ENCODE data around the gene SH3RF1.
"Not testable (repeated sequence)": the region's sequence is repeated elsewhere in the genome, so short reads cannot be mapped to it uniquely, and the experiment has no call there.

SH3RF1 gene

DNA sequence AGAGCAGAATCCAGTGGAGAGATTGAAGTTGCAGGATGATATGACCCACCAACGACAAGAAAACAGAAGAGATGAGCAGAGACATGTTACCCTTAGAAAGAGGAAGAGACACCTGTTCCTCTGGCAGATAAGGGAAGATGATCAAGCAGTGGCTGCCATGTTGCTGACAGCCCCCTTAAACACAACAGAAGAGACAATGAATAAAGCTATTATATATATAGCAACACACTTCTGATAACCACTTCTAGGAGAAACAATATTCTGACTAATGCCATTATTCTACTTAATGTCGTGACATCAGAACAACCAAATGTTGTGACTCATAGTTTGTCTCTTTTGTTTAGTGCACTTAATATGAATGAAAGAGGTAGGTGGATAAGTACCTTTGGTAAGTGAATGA lies 44.9 kb downstream of the SH3RF1 start:
- no peak for DNase-seq (ENCODE audit: low spot score)

DNA sequence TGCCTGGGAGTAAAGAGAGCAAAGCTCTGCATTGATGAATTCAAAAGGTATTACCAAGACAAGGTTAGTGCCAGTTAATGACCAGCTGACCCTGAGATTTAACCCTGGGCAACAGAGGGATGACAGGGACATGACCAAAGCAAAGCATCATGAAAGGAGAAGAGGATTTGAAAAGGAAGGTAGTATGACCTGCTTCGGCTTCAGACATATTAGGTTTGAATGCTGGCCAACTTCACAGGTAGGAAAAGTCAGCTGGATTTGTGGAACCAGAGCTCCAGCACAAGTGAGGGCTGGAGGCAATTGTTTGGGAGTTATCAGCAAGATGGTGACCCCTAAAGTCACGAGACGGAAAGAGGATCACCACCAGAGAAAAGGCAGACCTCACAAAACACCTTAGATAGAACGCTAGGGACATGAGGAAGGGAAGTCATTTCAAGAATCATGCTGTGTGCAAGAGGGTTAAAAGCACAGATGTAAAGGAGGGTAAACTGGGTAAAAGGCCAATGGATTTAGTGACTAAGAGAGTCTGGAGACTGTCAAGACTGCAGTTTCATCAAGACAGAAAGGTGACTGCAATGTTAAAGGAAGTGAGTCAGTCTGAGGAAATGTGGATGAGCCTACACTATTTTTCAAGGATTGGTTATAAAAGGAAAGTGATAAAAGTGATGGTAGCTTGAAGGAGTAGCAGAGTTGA lies 45.6 kb downstream of the SH3RF1 start:
- no peak for DNase-seq (ENCODE audit: low spot score)

DNA sequence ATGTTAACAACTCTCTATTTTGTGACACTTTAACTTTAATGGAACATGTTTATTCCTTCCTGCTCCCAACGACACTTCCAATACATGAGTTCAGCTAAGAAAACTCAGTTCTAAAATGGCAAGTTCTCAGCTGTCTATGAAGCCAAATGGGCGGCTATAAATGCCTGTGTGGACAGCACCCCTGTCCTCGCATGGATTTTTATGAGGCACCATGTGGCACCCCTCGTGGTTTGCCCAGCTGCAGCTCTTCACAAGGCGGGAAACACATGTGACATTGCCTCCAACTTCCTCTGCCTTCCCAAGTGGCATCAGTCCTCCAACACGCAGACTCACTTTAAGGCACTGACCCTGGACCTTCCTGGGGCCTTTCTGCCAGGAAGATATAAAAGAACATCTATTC lies 48.0 kb downstream of the SH3RF1 start:
- no peak for DNase-seq (ENCODE audit: low spot score)

DNA sequence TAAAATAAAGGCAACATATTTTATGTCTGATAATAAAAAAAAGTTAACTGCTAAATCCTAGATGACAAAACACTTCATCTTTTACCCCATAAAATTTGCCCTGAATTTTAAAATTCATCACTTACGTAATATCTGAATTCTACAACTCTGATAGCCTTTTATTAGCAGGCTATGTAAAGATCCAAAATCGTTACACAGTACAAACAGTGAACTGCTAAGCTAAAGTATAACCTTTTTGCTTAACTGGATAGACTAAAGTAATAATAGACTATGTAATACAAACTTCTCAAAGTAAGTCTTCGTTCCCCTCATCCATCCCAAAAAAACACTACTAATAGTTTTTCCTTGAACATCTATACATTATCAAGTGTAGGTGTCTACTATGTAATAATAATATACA lies 49.1 kb downstream of the SH3RF1 start:
- no peak for DNase-seq (ENCODE audit: low spot score)

DNA sequence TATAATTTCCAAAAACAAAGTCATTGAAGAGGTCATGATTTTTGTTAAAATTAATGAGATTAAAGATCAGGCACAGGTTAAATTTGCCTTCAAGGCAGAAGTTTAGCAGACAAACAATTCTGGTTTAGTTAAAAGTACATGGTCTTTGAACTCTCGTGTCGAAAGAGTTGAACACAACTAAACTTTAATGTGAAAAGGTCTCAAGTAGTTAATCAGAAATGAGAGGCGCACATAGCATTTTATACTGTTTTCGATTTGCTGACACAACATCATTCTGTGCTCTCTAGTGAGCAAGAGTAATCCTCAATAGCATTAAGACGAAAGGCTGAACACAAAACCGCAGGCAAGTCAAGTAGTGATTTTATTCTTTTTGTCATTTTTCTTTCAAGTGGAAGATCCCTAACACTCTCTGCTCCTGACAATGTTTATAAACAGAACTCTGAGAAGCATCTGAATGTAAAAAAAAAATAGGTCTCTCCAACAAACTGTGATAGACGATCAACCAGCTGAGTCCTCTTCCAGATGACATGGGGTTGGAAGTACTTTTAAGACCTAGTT lies 49.8 kb downstream of the SH3RF1 start:
- DNase-seq (ENCODE audit: low spot score), result no peak

DNA sequence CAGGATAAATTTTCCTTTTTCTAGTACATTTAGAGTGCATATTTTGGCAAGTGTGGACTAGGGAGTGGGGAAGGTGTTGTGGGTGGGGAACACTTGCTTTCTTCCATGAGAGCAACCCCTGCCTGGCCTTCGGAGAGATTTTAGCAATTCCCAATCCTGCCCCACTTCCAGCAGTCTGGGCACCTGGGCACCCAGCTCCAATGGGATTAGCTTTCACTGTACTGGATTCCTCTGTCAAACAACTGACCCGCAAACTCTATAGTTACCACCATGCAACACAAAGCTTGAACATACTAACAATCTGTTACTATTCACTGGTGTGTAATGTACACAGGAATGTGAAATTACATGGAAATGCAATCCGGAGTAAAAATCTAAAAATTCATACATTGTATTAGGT lies 50.3 kb downstream of the SH3RF1 start:
- DNase-seq (ENCODE audit: low spot score), result no peak

GRCh38 chr4:169219440-169219839 lies 51.3 kb downstream of the SH3RF1 start:
- no peak for DNase-seq (ENCODE audit: low spot score)

- DNase-seq (ENCODE audit: low spot score), result no peak
These were observed 55.1 kb downstream of the SH3RF1 start for GRCh38 chr4:169215656-169216055.

- no peak for DNase-seq (ENCODE audit: low spot score)
These were observed 57.8 kb downstream of the SH3RF1 start for GRCh38 chr4:169212981-169213380.

DNA sequence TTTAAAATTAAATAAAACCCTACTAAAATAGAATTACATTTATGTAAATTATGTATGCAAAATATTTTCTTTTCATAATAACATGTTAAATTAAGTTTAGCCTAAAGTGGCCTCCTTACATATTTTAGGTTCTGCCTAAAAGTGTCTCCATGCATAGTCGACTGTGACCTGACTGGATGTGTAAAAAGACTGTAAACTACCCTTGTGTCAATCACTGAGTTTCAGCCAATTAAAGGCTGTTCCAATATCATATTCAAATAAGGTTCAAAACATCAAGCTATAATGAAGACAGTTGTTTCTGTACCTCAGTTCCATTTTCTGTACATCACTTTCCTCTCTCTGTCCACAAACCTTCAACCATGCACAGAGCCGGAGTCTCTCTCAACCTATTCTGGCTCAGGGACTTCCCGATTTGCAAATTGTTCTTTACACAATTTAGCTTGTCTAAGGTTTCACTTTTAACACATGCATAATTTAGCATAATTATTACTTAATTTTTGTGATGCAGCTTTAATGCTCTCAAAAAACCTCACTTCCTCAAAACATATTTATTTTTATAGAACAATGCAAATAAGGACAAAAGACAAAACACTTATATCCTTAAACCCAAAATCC lies 60.1 kb downstream of the SH3RF1 start:
- DNase-seq (ENCODE audit: low spot score), result no peak

GRCh38 chr4:169209388-169209883 lies 61.3 kb downstream of the SH3RF1 start:
- no peak for DNase-seq (ENCODE audit: low spot score)

GRCh38 chr4:169208516-169208915 lies 62.2 kb downstream of the SH3RF1 start:
- DNase-seq (ENCODE audit: low spot score), result no peak

DNA sequence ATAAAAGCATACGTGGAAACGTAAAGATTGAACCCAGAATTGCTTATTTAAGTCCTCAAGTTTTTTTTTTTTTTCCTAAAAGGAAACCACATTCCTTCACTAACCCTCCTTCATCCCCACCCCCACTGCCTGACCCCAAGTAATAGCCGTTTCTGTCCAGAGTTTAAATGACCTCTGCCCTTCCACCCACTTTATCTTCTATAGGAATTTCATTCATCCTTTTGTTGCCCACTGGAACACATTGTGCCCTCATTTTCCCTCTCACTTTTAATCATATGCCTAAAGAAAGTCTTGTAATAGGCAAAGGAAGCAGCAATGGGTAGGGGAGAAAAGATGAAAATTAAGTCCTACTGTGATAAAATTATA lies 62.7 kb downstream of the SH3RF1 start:
- DNase-seq (ENCODE audit: low spot score), result no peak

DNA sequence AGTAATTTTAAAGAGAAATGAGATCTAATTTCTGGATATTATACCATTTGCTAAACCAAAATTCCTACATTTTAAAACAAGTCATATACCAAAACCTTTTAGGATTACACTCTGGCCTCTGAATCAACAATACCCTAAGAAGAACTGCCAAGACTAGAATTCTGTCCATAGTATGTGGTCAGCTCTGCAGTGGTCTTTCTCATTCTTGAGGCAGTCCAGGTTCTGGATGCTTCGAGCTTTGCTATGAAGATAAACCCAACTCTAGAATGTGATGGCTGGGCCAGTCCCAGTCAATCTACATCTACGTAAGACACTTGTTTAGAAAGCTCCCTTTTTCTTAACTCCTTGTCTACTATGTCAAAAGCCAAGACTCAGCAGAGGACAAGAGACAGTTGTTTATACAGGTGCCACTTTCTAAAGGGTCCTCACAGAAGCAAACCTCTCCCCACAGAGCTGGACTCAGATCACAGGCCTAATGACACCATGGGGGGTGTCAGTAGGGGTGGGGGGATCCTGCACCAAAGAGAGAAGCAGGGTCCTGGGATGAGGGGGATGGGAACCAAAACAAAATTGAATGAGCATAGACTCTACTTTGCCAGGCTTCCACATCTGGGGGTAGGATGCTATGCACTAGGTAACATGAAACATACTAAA lies 63.2 kb downstream of the SH3RF1 start:
- no peak for DNase-seq (ENCODE audit: low spot score)

GRCh38 chr4:169205744-169206080 lies 65.0 kb downstream of the SH3RF1 start:
- no peak for DNase-seq (ENCODE audit: low spot score)

GRCh38 chr4:169205075-169205743 lies 65.5 kb downstream of the SH3RF1 start:
- DNase-seq (ENCODE audit: low spot score), result no peak

GRCh38 chr4:169203891-169204290 lies 66.9 kb downstream of the SH3RF1 start:
- no peak for DNase-seq (ENCODE audit: low spot score)

DNA sequence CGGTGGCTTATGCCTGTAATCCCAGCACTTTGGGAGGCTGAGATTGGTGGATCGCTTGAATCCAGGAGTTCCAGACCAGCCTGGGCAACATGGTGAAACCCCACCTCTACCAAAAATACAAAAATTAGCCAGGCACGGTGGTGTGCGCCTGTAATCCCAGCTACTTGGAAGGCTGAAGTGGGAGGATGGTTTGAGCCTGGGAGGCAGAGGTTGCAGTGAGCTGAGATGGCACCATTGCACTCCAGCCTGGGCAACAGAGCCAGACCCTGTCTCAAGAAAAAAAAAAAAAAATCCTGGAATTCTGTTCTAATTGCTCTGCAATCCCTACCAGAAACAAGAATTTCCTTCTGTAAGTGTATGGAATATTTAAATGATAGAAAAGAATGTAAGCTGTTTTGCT lies 67.5 kb downstream of the SH3RF1 start:
- DNase-seq (ENCODE audit: low spot score), result not testable (repeated sequence)

- no peak for DNase-seq (ENCODE audit: low spot score)
These were observed 67.9 kb downstream of the SH3RF1 start for GRCh38 chr4:169202878-169203277.

DNA sequence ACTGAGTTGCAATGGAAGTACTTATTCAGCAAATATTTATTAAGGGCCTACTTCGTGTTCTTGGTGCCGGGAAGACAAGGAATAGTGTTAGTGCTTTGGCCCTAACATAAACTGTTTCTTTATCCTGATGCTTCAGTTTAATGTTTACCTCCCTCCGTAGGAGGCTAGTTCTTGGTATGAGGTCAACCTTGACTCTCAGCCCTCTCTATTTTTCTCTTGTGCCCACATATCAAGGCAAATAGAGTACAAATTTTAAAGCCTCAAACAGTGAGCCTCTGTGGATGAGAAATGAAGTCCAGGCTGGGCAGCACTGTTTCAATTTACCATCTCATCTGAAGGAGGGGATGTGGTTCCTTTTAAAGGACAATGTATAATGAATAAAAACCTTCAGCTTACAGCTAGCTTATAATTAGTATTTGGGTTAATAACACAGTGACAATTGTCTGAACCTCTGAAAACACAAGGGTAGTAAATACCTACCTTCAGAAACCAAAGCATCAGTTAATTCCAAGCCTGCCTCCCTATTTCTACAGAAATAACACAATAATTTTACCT lies 68.5 kb downstream of the SH3RF1 start:
- DNase-seq (ENCODE audit: low spot score), result no peak

GRCh38 chr4:169201222-169202144 lies 69.3 kb downstream of the SH3RF1 start:
- no peak for DNase-seq (ENCODE audit: low spot score)

Measured in Ammon's horn (tissue), 1 donor.